Fibroblast of skin of right biceps (primary cell): ENCODE data around the gene RASL10A.

Experiments used
- DNase-seq: peaks from one replicate; pipeline ENCODE4 v3.0.0-alpha.2; 2013

RASL10A gene

GRCh38 chr22:29301716-29302401, 13.6 kb downstream of the RASL10A start:
- no peak for DNase-seq

- no peak for DNase-seq
Observed at GRCh38 chr22:29300807-29301601, 14.5 kb downstream of the RASL10A start.

- DNase-seq, result no peak
Observed at GRCh38 chr22:29300467-29300806, 15.1 kb downstream of the RASL10A start.

- DNase-seq, result no peak
Observed at GRCh38 chr22:29299136-29299900, 16.2 kb downstream of the RASL10A start.

GRCh38 chr22:29298641-29299040, 16.9 kb downstream of the RASL10A start:
- no peak for DNase-seq

- DNase-seq, result no peak
Observed at GRCh38 chr22:29292379-29292778, 23.1 kb downstream of the RASL10A start.

- no peak for DNase-seq
Observed at GRCh38 chr22:29291215-29291614, 24.3 kb downstream of the RASL10A start.

- DNase-seq, result no peak
Observed at GRCh38 chr22:29290061-29290460, 25.4 kb downstream of the RASL10A start.

GRCh38 chr22:29288837-29289236, 26.7 kb downstream of the RASL10A start:
- DNase-seq, result no peak

GRCh38 chr22:29284196-29284595, 31.3 kb downstream of the RASL10A start:
- no peak for DNase-seq

- DNase-seq, result no peak
Observed at GRCh38 chr22:29277927-29278326, 37.6 kb downstream of the RASL10A start.

GRCh38 chr22:29275819-29276565, 39.5 kb downstream of the RASL10A start:
- no peak for DNase-seq

- DNase-seq, result no peak
Observed at GRCh38 chr22:29275167-29275566, 40.3 kb downstream of the RASL10A start.

- no peak for DNase-seq
Observed at GRCh38 chr22:29272624-29273023, 42.9 kb downstream of the RASL10A start.

- peak; percentile 50 for DNase-seq
Observed at GRCh38 chr22:29270475-29271271, 44.8 kb downstream of the RASL10A start.

- DNase-seq, result peak; percentile 10
Observed at GRCh38 chr22:29269731-29270474, 45.6 kb downstream of the RASL10A start.

GRCh38 chr22:29269230-29269604, 46.3 kb downstream of the RASL10A start:
- DNase-seq, result no peak

GRCh38 chr22:29268511-29269229, 46.8 kb downstream of the RASL10A start:
- DNase-seq, result peak; percentile 68

GRCh38 chr22:29267858-29268510, 47.5 kb downstream of the RASL10A start, which contains the start of the genes EWSR1 and RHBDD3:
EWSR1 (plus strand) TSS chr22:29268268; CDS start chr22:29268337, 69 bp downstream.
RHBDD3 (minus strand) TSS chr22:29267981; CDS start chr22:29265626, 2,355 bp downstream.
- peak; percentile 99 for DNase-seq

GRCh38 chr22:29267462-29267857, 48.0 kb downstream of the RASL10A start:
- DNase-seq, result no peak
